K562 (cell line): Measurements from ENCODE around the gene CUEDC2. TPM values are rescaled to one million over a fixed set of nuclear protein-coding genes. Genes with fewer than 3 reads are reported as not detected.
A peak's percentile ranks its signal among the peaks of the same experiment; 100 is the strongest.

Experiments
- CBX5 ChIP-seq: IDR thresholded peaks from 2 replicates; pipeline ENCODE4 v1.6.1; 2014; ENCODE audit warnings: low read depth, borderline replicate concordance
- ERF ChIP-seq: fragments of 450-650 bp; formaldehyde crosslinking; IDR thresholded peaks from 2 replicates; pipeline ENCODE4 v1.4.0; 2020; ENCODE audit warnings: mild to moderate bottlenecking, mixed read lengths
- ETS2 ChIP-seq: IDR thresholded peaks from 2 replicates; pipeline ENCODE4 v1.6.1; 2016; ENCODE audit warnings: borderline replicate concordance, missing genetic modification characterization, mild to moderate bottlenecking, moderate library complexity, missing compliant biosample characterization; ENCODE audit not compliant: poor library complexity, severe bottlenecking
- FOXJ3 ChIP-seq: sonication (generic); formaldehyde crosslinking; IDR thresholded peaks from 2 replicates; pipeline ENCODE4 v1.4.0; 2020; ENCODE audit warnings: mild to moderate bottlenecking, missing genetic modification reagents
- HDAC1 ChIP-seq, 2 experiments: fragments of 450-650 bp; IDR thresholded peaks; 2 replicates each; pipeline ENCODE4 v1.6.1; 2016 to 2017; ENCODE audit warnings: inconsistent platforms in 1 of 2, mild to moderate bottlenecking in 1 of 2, moderate library complexity in 1 of 2
- HDAC3 ChIP-seq: fragments of 450-650 bp; IDR thresholded peaks from 2 replicates; pipeline ENCODE4 v1.6.1; 2018; ENCODE audit warnings: borderline replicate concordance, mild to moderate bottlenecking, moderate library complexity; ENCODE audit not compliant: partially characterized antibody
- HDAC6 ChIP-seq: IDR thresholded peaks from 2 replicates; pipeline ENCODE4 v1.6.1; 2012; ENCODE audit warnings: low read depth, mild to moderate bottlenecking, control low read depth, inconsistent platforms, low read length, moderate library complexity
- HMG20A ChIP-seq: fragments of 450-650 bp; formaldehyde crosslinking; conservative IDR thresholded peaks from 2 replicates; pipeline ENCODE4 v1.4.0; 2020; ENCODE audit warnings: mild to moderate bottlenecking, mixed read lengths
- IFI16 ChIP-seq: fragments of 250-450 bp; sonication (Bioruptor Pico); IDR thresholded peaks from 2 replicates; pipeline ENCODE4 v2.1.2; 2022; ENCODE audit warnings: mild to moderate bottlenecking, inconsistent platforms
- KAT7 ChIP-seq: sonication (generic); formaldehyde crosslinking; IDR thresholded peaks from 2 replicates; pipeline ENCODE4 v1.8.0; 2022; ENCODE audit warnings: missing genetic modification reagents, mild to moderate bottlenecking, borderline replicate concordance
- KLF1 ChIP-seq: fragments of 450-650 bp; IDR thresholded peaks from 2 replicates; pipeline ENCODE4 v1.6.1; 2016; ENCODE audit warnings: missing genetic modification characterization, missing compliant biosample characterization
- NFRKB ChIP-seq: fragments of 450-650 bp; IDR thresholded peaks from 2 replicates; pipeline ENCODE4 v1.6.1; 2016; ENCODE audit warnings: low read depth
- NFXL1 ChIP-seq: fragments of 450-650 bp; formaldehyde crosslinking; IDR thresholded peaks from 2 replicates; pipeline ENCODE4 v1.4.0; 2021; ENCODE audit warnings: mild to moderate bottlenecking
- PHTF2 ChIP-seq: fragments of 250-450 bp; sonication (Bioruptor Pico); IDR thresholded peaks from 2 replicates; pipeline ENCODE4 v1.5.0; 2021; ENCODE audit warnings: mild to moderate bottlenecking
- PML ChIP-seq: IDR thresholded peaks from 2 replicates; pipeline ENCODE4 v1.6.1; 2012; ENCODE audit warnings: low read length, inconsistent platforms
- RFX7 ChIP-seq: fragments of 250-450 bp; sonication (Bioruptor Pico); IDR thresholded peaks from 2 replicates; pipeline ENCODE4 v1.5.1; 2021; ENCODE audit warnings: mild to moderate bottlenecking
- SREBF2 ChIP-seq: sonication (generic); formaldehyde crosslinking; IDR thresholded peaks from 2 replicates; pipeline ENCODE4 v1.4.0; 2020; ENCODE audit warnings: mild to moderate bottlenecking, missing genetic modification reagents
- ZNF143 ChIP-seq: sonication (generic); formaldehyde crosslinking; IDR thresholded peaks from 2 replicates; pipeline ENCODE4 v1.9.0; 2022; ENCODE audit warnings: mild to moderate bottlenecking, missing genetic modification reagents
- ZNF253 ChIP-seq: fragments of 250-450 bp; sonication (Bioruptor Pico); conservative IDR thresholded peaks from 2 replicates; pipeline ENCODE4 v1.6.1; 2021; ENCODE audit warnings: mild to moderate bottlenecking
- ZNF274 ChIP-seq: IDR thresholded peaks from 2 replicates; pipeline ENCODE4 v1.6.1; 2011; ENCODE audit warnings: low read depth, mild to moderate bottlenecking, low read length, moderate library complexity, borderline replicate concordance
- ZNF316 ChIP-seq: fragments of 450-650 bp; IDR thresholded peaks from 2 replicates; pipeline ENCODE4 v1.6.1; 2016
- ZNF584 ChIP-seq: fragments of 200-800 bp; sonication (Bioruptor generic); IDR thresholded peaks from 2 replicates; pipeline ENCODE4 v1.6.1; 2016; ENCODE audit warnings: low read depth, mild to moderate bottlenecking, missing genetic modification characterization, missing compliant biosample characterization
- ZNF780A ChIP-seq: fragments of 250-450 bp; sonication (Bioruptor Pico); IDR thresholded peaks from 2 replicates; pipeline ENCODE4 v1.5.0; 2021; ENCODE audit warnings: mild to moderate bottlenecking
- ZNF830 ChIP-seq: fragments of 250-450 bp; sonication (Bioruptor Pico); IDR thresholded peaks from 2 replicates; pipeline ENCODE4 v1.5.0; 2021; ENCODE audit warnings: mild to moderate bottlenecking
- polyA plus RNA-seq, 8 experiments: library from polyadenylated mRNA; depleted of rRNA in 4 of 8; stranded (reverse) in 5 of 8; unstranded in 3 of 8; fragments of >200 nt; fragmentation: Nextera tagmentation in 2 of 8; fragmentation: Illumina TruSeq in 1 of 8; extraction: Ambion mirVana in 2 of 8; extraction: Trizol in 1 of 8; gene quantifications; 2 replicates each; pipeline versions ENCODE4 v1.2.1 to v1.2.3, GENCODE V29; 2011 to 2014; ENCODE audit warnings: inconsistent platforms in 1 of 8, missing spikeins in 1 of 8
- total RNA-seq, 7 experiments: library from RNA; depleted of rRNA in 6 of 7; stranded (reverse); fragments of >200 nt in 6 of 7; fragmentation: Illumina TruSeq in 2 of 7; extraction: Trizol in 2 of 7; gene quantifications; 2 replicates each; pipeline versions ENCODE4 v1.2.1 to v1.2.3, GENCODE V29; 2011 to 2021; ENCODE audit warnings: low replicate concordance in 1 of 7
- TF ChIP-seq, protein P1 (sequence below): sonication (generic); formaldehyde crosslinking; IDR thresholded peaks from 2 replicates; pipeline ENCODE4 v1.8.1; 2023; ENCODE audit warnings: mild to moderate bottlenecking, missing genetic modification reagents
- TF ChIP-seq, protein P2 (sequence below): fragments of 450-650 bp; IDR thresholded peaks from 2 replicates; pipeline ENCODE4 v1.6.1; 2016
- TF ChIP-seq, protein P3 (sequence below): sonication (generic); formaldehyde crosslinking; IDR thresholded peaks from 2 replicates; pipeline ENCODE4 v1.8.1; 2023; ENCODE audit warnings: mild to moderate bottlenecking, missing genetic modification reagents, moderate library complexity

The CUEDC2 gene
- total and polyA plus RNA-seq, 9 of the 15 experiments (the other 6 are each of a cell fraction or from before 2014, with no cell fraction given): 8.5 to 48.9 (median 27.4) TPM

DNA sequence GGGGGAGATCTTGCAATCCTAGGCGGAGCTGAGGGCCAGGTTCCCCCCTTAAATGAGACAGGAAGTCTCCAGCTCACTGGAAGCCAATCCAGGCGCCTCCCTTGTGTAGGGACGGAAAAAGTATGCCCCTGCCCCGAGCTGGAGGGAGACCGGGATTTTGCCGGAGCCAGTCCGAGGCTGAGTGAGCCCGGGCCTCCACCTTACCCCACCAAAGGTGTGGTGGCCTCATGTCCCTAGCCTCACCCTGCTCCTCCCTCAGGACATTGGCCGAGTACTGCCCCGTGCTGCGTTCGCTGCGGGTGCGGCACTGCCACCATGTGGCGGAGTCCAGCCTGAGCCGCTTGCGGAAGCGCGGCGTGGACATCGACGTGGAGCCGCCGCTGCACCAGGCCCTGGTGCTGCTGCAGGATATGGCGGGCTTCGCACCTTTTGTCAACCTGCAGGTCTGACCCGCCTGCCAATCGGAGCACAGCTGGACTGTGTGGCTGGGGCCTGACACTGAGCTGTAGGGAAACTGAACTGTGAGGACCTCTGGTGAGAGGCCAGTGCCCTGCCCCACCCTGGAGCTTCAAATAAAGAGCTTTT, 9.7 kb downstream of the CUEDC2 start (continued):
- TF ChIP-seq RFX7 (no peak), NFRKB (no peak; the same call in 1 of the 2 replicates), PHTF2 (CRISPR knock-in tag) (no peak), ERF (CRISPR knock-in tag) (no peak), HDAC1 (IDR thresholded peaks at IDR 0.05) (peak in 1 of 2 experiments; percentile 71; a peak in 2 of 4 replicates), ZNF143 (CRISPR knock-in tag) (peak; percentile 5; the same call in 1 of the 2 replicates), HDAC3 (no peak), SREBF2 (CRISPR knock-in tag) (no peak), ZNF274 (no peak), FOXJ3 (no peak), ZNF316 (no peak), IFI16 (no peak), ZNF584 (CRISPR knock-in tag) (no peak), NFXL1 (no peak), ZNF830 (CRISPR knock-in tag) (no peak), ETS2 (tag) (no peak), HDAC6 (no peak), HMG20A (CRISPR knock-in tag) (no peak), CBX5 (no peak; the same call in 1 of the 2 replicates), ZNF253 (CRISPR knock-in tag) (no peak), PML (no peak), ZNF780A (CRISPR knock-in tag) (no peak), KAT7 (CRISPR knock-in tag) (no peak), KLF1 (no peak)
- TF ChIP-seq, protein P1, sequence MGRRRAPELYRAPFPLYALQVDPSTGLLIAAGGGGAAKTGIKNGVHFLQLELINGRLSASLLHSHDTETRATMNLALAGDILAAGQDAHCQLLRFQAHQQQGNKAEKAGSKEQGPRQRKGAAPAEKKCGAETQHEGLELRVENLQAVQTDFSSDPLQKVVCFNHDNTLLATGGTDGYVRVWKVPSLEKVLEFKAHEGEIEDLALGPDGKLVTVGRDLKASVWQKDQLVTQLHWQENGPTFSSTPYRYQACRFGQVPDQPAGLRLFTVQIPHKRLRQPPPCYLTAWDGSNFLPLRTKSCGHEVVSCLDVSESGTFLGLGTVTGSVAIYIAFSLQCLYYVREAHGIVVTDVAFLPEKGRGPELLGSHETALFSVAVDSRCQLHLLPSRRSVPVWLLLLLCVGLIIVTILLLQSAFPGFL (CRISPR knock-in tag): no peak
- TF ChIP-seq, protein P2, sequence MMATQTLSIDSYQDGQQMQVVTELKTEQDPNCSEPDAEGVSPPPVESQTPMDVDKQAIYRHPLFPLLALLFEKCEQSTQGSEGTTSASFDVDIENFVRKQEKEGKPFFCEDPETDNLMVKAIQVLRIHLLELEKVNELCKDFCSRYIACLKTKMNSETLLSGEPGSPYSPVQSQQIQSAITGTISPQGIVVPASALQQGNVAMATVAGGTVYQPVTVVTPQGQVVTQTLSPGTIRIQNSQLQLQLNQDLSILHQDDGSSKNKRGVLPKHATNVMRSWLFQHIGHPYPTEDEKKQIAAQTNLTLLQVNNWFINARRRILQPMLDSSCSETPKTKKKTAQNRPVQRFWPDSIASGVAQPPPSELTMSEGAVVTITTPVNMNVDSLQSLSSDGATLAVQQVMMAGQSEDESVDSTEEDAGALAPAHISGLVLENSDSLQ: no peak
- TF ChIP-seq, protein P3, sequence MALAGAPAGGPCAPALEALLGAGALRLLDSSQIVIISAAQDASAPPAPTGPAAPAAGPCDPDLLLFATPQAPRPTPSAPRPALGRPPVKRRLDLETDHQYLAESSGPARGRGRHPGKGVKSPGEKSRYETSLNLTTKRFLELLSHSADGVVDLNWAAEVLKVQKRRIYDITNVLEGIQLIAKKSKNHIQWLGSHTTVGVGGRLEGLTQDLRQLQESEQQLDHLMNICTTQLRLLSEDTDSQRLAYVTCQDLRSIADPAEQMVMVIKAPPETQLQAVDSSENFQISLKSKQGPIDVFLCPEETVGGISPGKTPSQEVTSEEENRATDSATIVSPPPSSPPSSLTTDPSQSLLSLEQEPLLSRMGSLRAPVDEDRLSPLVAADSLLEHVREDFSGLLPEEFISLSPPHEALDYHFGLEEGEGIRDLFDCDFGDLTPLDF (CRISPR knock-in tag): no peak
